SU-DHL-6 (cell line): Measurements from ENCODE around the gene NCAPG.

Experiments
- CTCF ChIP-seq: fragments of 200-600 bp; sonication (generic); IDR thresholded peaks from one replicate; pipeline ENCODE4 v1.5.1; 2017; ENCODE audit warnings: antibody characterized with exemption, mild to moderate bottlenecking, low read length, moderate library complexity; ENCODE audit not compliant: insufficient read depth, poor library complexity, severe bottlenecking
- EZH2phosphoT487 ChIP-seq: fragments of 200-600 bp; sonication (generic), shearing (Covaris generic); conservative IDR thresholded peaks from 2 replicates; pipeline ENCODE4 v1.6.1; 2018; ENCODE audit warnings: mild to moderate bottlenecking, antibody characterized with exemption, low read length, moderate library complexity, mixed read lengths

GRCh38 chr4:17846266-17846665, 35.5 kb downstream of the NCAPG start:
- TF ChIP-seq CTCF (no peak), EZH2phosphoT487 (no peak)
